ENCODE results near the gene PLA2G4F. TPM values are rescaled to one million over a fixed set of nuclear protein-coding genes. Genes with fewer than 3 reads are reported as not detected.

PLA2G4F gene
- total RNA-seq, 1 donor from 2014 or later, result 1.6 TPM

- no peak for FAIRE-seq
- no peak for DNase-seq (ENCODE audit: low read depth)
- no peak for TF ChIP-seq CTCF (IDR thresholded peaks at IDR 0.05; ENCODE audit: insufficient read depth, low read length, severe bottlenecking)
- Histone ChIP-seq H3K27me3 (ENCODE audit: control insufficient read depth, insufficient read depth, low read length) (peaks cover 1% of the 10 kb centered on the region), H3K4me3 (ENCODE audit: low read depth, low read length) (no peak overlapping the region), H3K36me3 (ENCODE audit: control insufficient read depth, insufficient read depth, low read length) (no peaks in the 10 kb centered on the region)
These were observed 15.2 kb downstream of the PLA2G4F start for GRCh38 chr15:42141246-42141645.

GRCh38 chr15:42140383-42141070 lies 15.9 kb downstream of the PLA2G4F start:
- peaks cover 1% of the 10 kb centered on the region for H3K27me3 ChIP-seq (ENCODE audit: control insufficient read depth, insufficient read depth, low read length)
- no peaks in the 10 kb centered on the region for H3K36me3 ChIP-seq (ENCODE audit: control insufficient read depth, insufficient read depth, low read length)
- no peak overlapping the region for H3K4me3 ChIP-seq (ENCODE audit: low read depth, low read length)
- no peak for TF ChIP-seq CTCF (IDR thresholded peaks at IDR 0.05; ENCODE audit: insufficient read depth, low read length, severe bottlenecking)
- DNase-seq (ENCODE audit: low read depth) (no peak), FAIRE-seq (no peak)

- FAIRE-seq (no peak), DNase-seq (ENCODE audit: low read depth) (no peak)
- Histone ChIP-seq H3K4me3 (ENCODE audit: low read depth, low read length) (no peak overlapping the region), H3K27me3 (ENCODE audit: control insufficient read depth, insufficient read depth, low read length) (peaks cover 1% of the 10 kb centered on the region), H3K36me3 (ENCODE audit: control insufficient read depth, insufficient read depth, low read length) (no peaks in the 10 kb centered on the region)
- TF ChIP-seq CTCF (IDR thresholded peaks at IDR 0.05; ENCODE audit: insufficient read depth, low read length, severe bottlenecking), result no peak
These were observed 16.8 kb downstream of the PLA2G4F start for GRCh38 chr15:42139596-42139995.

- Histone ChIP-seq H3K4me3 (ENCODE audit: low read depth, low read length) (no peak overlapping the region), H3K36me3 (ENCODE audit: control insufficient read depth, insufficient read depth, low read length) (no peaks in the 10 kb centered on the region), H3K27me3 (ENCODE audit: control insufficient read depth, insufficient read depth, low read length) (peaks cover 1% of the 10 kb centered on the region)
- FAIRE-seq (no peak), DNase-seq (ENCODE audit: low read depth) (no peak)
- no peak for TF ChIP-seq CTCF (IDR thresholded peaks at IDR 0.05; ENCODE audit: insufficient read depth, low read length, severe bottlenecking)
These were observed 17.5 kb downstream of the PLA2G4F start for GRCh38 chr15:42138968-42139386.

GRCh38 chr15:42138411-42138810 lies 18.0 kb downstream of the PLA2G4F start:
- Histone ChIP-seq H3K36me3 (ENCODE audit: control insufficient read depth, insufficient read depth, low read length) (no peaks in the 10 kb centered on the region), H3K4me3 (ENCODE audit: low read depth, low read length) (no peak overlapping the region), H3K27me3 (ENCODE audit: control insufficient read depth, insufficient read depth, low read length) (no peaks in the 10 kb centered on the region)
- no peak for TF ChIP-seq CTCF (IDR thresholded peaks at IDR 0.05; ENCODE audit: insufficient read depth, low read length, severe bottlenecking)
- no peak for FAIRE-seq
- DNase-seq (ENCODE audit: low read depth), result no peak

Data from bronchial epithelial cell (primary cell).